Heart left ventricle (tissue), 13 donors: ENCODE results near the gene CNTN5.

Experiments
- CTCF ChIP-seq, 12 donors: fragments of 200-600 bp; sonication (generic) in 4 of 12; IDR thresholded peaks; one replicate each; pipeline versions ENCODE4 v1.5.0 to v1.8.0; 2018 to 2022; ENCODE audit warnings: antibody characterized with exemption in 12 of 12, mild to moderate bottlenecking in 5 of 12
- POLR2A ChIP-seq, 2 donors: fragments of 450-650 bp; IDR thresholded peaks; one replicate each; pipeline ENCODE4 v1.6.1; 2017; ENCODE audit warnings: antibody characterized with exemption in 2 of 2, mild to moderate bottlenecking in 2 of 2, moderate library complexity in 2 of 2
- donor health status: ischemic (EF 13 %, LVEDD 7.1; RV severe dilation, severe dysfunction).
- donor health status: DM: no; HTN: yes; CAD: no.
- donor health status: DM: no; HTN: no; CAD: no.
- donor health status: ischemic (EF 25% LVEDD 6.9; RV normal size, moderate dysfunction).
- donor health status: ischemic (EF 25% LVEDD 5.7; RV mildly dilated, moderate dysfunction).
- donor health status: ischemic (EF 35%, LVEDD 5.7; RV mildly dilated, moderate dysfunction).
- donor health status: nonischemic (EF 11% LVEDD 7.7; RV severe dilation, severe dysfunction).
- donor health status: DM: yes; HTN: yes; CAD: no.
- donor health status: PGD.
- donor health status: ischemic (EF 29% LVEDD 5.4; RV normal size, mild dysfunction).
- donor health status: nonischemic (EF 23%, LVEDD 6.1; RV moderate dilation, normal function).

GRCh38 chr11:99884750-99885149 lies 864.0 kb downstream of the CNTN5 start:
- TF ChIP-seq CTCF (IDR thresholded peaks at IDR 0.05) = no peak
- TF ChIP-seq POLR2A (IDR thresholded peaks at IDR 0.05) = no peak
